ENCODE results near the gene CTBP2.
A peak's percentile ranks its signal among the peaks of the same experiment; 100 is the strongest.

The CTBP2 gene

GRCh38 chr10:125124907-125125306, 35.5 kb downstream of the CTBP2 start:
- no peak for DNase-seq

GRCh38 chr10:125124115-125124487, 36.3 kb downstream of the CTBP2 start:
- no peak for DNase-seq

- DNase-seq, result peak; percentile 16 to 34
Measured at GRCh38 chr10:125123476-125124114, 36.8 kb downstream of the CTBP2 start.

- DNase-seq, result no peak
Measured at GRCh38 chr10:125122566-125122965, 37.8 kb downstream of the CTBP2 start.

- DNase-seq, result no peak
Measured at GRCh38 chr10:125121003-125121402, 39.4 kb downstream of the CTBP2 start.

- no peak for DNase-seq
Measured at GRCh38 chr10:125120053-125120710, 40.2 kb downstream of the CTBP2 start.

- DNase-seq, result no peak
Measured at GRCh38 chr10:125118701-125119100, 41.7 kb downstream of the CTBP2 start.

GRCh38 chr10:125118011-125118611, 42.3 kb downstream of the CTBP2 start:
- DNase-seq, result peak in 1 of 2 donors; percentile 24

- DNase-seq, result no peak
Measured at GRCh38 chr10:125116652-125117310, 43.6 kb downstream of the CTBP2 start.

- DNase-seq, result no peak
Measured at GRCh38 chr10:125116041-125116649, 44.2 kb downstream of the CTBP2 start.

GRCh38 chr10:125115409-125115808, 45.0 kb downstream of the CTBP2 start:
- DNase-seq, result no peak

- no peak for DNase-seq
Measured at GRCh38 chr10:125114761-125115391, 45.5 kb downstream of the CTBP2 start.

GRCh38 chr10:125113691-125114371, 46.5 kb downstream of the CTBP2 start:
- DNase-seq, result no peak

GRCh38 chr10:125112697-125113494, 47.5 kb downstream of the CTBP2 start:
- no peak for DNase-seq

- DNase-seq, result no peak
Measured at GRCh38 chr10:125111118-125111727, 49.1 kb downstream of the CTBP2 start.

GRCh38 chr10:125107965-125108580, 52.3 kb downstream of the CTBP2 start:
- no peak for DNase-seq

- DNase-seq, result no peak
Measured at GRCh38 chr10:125107166-125107949, 53.0 kb downstream of the CTBP2 start.

- no peak for DNase-seq
Measured at GRCh38 chr10:125106586-125106985, 53.8 kb downstream of the CTBP2 start.

GRCh38 chr10:125105706-125106255, 54.6 kb downstream of the CTBP2 start:
- DNase-seq, result no peak

Data from hippocampal formation (tissue), 2 donors.